LNCAP (cell line): Measurements from ENCODE around the gene ABCC4.

Experiments
- CTCF ChIP-seq: fragments of 450-650 bp; IDR thresholded peaks from 2 replicates; pipeline ENCODE4 v1.5.1; 2017; ENCODE audit warnings: mild to moderate bottlenecking

Gene ABCC4

GRCh38 chr13:94997126-94997525 lies 304.1 kb downstream of the ABCC4 start:
- TF ChIP-seq CTCF = no peak

GRCh38 chr13:94996445-94996844 lies 304.8 kb downstream of the ABCC4 start:
- no peak for TF ChIP-seq CTCF

- no peak for TF ChIP-seq CTCF
These were observed 306.7 kb downstream of the ABCC4 start for GRCh38 chr13:94994506-94994905.

GRCh38 chr13:94993616-94994015 lies 307.6 kb downstream of the ABCC4 start:
- no peak for TF ChIP-seq CTCF

GRCh38 chr13:94992036-94992960 lies 309.0 kb downstream of the ABCC4 start:
- TF ChIP-seq CTCF = no peak

- no peak for TF ChIP-seq CTCF
These were observed 312.6 kb downstream of the ABCC4 start for GRCh38 chr13:94988654-94989053.

GRCh38 chr13:94987869-94988268 lies 313.4 kb downstream of the ABCC4 start:
- TF ChIP-seq CTCF = no peak

GRCh38 chr13:94987081-94987480 lies 314.2 kb downstream of the ABCC4 start:
- TF ChIP-seq CTCF = no peak
